NCI-H345 (cell line): ENCODE results near the gene ATG9A.
"Not testable (repeated sequence)": the region's sequence is repeated elsewhere in the genome, so short reads cannot be mapped to it uniquely, and the experiment has no call there.

Experiments used
- DNase-seq: peaks from one replicate; lab custom pipeline; 2025; lab: John Stamatoyannopoulos, UW

Gene ATG9A

GRCh38 chr2:219229305-219230058 is at the start of gene ATG9A, which contains the start of gene ANKZF1:
Gene ATG9A (minus strand): TSS chr2:219229636. CDS start chr2:219228024, 1,612 bp downstream.
Gene ANKZF1 (plus strand): TSS chr2:219229806. CDS start chr2:219230258, 452 bp downstream.
- DNase-seq, result peak; percentile 99

- DNase-seq, result no peak
Measured at GRCh38 chr2:219278655-219279150, 49.3 kb upstream of the ATG9A start.

GRCh38 chr2:219277703-219278654 is 48.5 kb upstream of the ATG9A start:
- DNase-seq, result peak; percentile 80

GRCh38 chr2:219274361-219274921 is 45.0 kb upstream of the ATG9A start:
- no peak for DNase-seq

- no peak for DNase-seq
Measured at GRCh38 chr2:219273937-219274336, 44.5 kb upstream of the ATG9A start.

- DNase-seq, result no peak
Measured at GRCh38 chr2:219272995-219273394, 43.6 kb upstream of the ATG9A start.

GRCh38 chr2:219272356-219272755 is 42.9 kb upstream of the ATG9A start:
- DNase-seq, result no peak

GRCh38 chr2:219271021-219271420 is 41.6 kb upstream of the ATG9A start:
- DNase-seq, result no peak

GRCh38 chr2:219270055-219270372 is 40.6 kb upstream of the ATG9A start:
- no peak for DNase-seq

GRCh38 chr2:219269362-219270054 is 40.1 kb upstream of the ATG9A start:
- DNase-seq, result peak; percentile 10

- no peak for DNase-seq
Measured at GRCh38 chr2:219268294-219268693, 38.9 kb upstream of the ATG9A start.

- DNase-seq, result no peak
Measured at GRCh38 chr2:219266886-219267285, 37.5 kb upstream of the ATG9A start.

GRCh38 chr2:219266232-219266631 is 36.8 kb upstream of the ATG9A start:
- no peak for DNase-seq

- DNase-seq, result no peak
Measured at GRCh38 chr2:219261024-219261855, 31.8 kb upstream of the ATG9A start.

- DNase-seq, result not testable (repeated sequence)
Measured at GRCh38 chr2:219258942-219259341, 29.5 kb upstream of the ATG9A start.

GRCh38 chr2:219254590-219255201 is 25.3 kb upstream of the ATG9A start:
- no peak for DNase-seq

- DNase-seq, result peak; percentile 84
Measured at GRCh38 chr2:219253753-219254589, 24.5 kb upstream of the ATG9A start, which contains the start of gene TUBA4A. Gene TUBA4A (minus strand): TSS chr2:219253918. CDS start chr2:219253858, 60 bp downstream.

GRCh38 chr2:219252900-219253752 is 23.7 kb upstream of the ATG9A start, which contains the start of gene TUBA4B:
Gene TUBA4B (plus strand): TSS chr2:219253243. CDS start chr2:219253408, 165 bp downstream.
- peak; percentile 47 for DNase-seq
